ENCODE results near the gene TCAP.

DNA sequence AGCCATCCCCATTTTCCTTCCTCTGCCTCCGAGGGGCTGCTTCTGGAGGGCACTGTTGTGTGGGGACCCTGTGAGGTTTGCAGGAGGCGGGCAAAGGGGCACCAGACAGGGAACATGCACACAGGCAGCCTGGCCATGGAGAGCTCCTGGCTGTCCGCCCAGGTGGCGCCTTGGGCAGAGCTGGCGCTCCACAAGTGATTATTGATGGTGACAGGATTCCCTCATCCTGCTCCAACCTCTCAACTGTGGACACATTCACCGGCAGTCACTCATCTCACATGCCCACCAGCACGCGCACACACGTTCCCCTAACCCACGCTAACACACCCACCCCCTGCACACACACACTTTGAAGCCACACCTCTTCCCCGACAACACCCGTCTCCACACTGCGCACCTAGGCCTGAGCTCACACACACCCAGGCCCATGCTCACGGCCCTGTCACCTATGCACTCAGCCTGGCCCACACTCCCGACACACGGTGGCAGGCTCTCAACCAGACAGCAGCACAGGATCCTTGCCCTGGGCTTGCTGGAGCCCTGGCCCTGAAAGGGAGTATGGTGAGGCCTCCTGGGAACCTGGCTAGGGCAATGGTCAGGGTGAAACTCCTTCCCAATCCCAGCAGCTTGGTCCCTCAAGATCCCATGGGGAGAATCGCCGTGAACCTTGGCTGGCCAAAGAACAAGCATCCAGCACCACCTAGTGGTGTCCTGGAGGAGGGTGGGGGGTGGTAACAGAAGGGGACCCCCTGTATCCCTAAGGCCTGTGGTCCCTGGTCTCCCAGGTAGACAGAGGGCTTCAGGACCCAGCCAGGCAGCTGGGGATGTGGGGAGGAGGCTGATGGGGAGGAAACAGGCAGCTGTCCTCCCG is 6.7 kb downstream of the TCAP start:
- TF ChIP-seq, protein P1, sequence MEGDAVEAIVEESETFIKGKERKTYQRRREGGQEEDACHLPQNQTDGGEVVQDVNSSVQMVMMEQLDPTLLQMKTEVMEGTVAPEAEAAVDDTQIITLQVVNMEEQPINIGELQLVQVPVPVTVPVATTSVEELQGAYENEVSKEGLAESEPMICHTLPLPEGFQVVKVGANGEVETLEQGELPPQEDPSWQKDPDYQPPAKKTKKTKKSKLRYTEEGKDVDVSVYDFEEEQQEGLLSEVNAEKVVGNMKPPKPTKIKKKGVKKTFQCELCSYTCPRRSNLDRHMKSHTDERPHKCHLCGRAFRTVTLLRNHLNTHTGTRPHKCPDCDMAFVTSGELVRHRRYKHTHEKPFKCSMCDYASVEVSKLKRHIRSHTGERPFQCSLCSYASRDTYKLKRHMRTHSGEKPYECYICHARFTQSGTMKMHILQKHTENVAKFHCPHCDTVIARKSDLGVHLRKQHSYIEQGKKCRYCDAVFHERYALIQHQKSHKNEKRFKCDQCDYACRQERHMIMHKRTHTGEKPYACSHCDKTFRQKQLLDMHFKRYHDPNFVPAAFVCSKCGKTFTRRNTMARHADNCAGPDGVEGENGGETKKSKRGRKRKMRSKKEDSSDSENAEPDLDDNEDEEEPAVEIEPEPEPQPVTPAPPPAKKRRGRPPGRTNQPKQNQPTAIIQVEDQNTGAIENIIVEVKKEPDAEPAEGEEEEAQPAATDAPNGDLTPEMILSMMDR (IDR thresholded peaks at IDR 0.05 in 8 of 11, conservative IDR thresholded peaks at IDR 0.05 in 3 of 11): peak in 6 of 11 experiments; percentile 34 to 48 (median 40)
- no peak for TF ChIP-seq POLR2A (IDR thresholded peaks at IDR 0.05)

Data from spleen (tissue), 7 donors.